HUES6 (cell line): ENCODE measurements around the gene ZSWIM5.

Experiments used
- H3K27ac ChIP-seq: 2 replicates; pipeline ENCODE4 v1.7.0; 2013; ENCODE audit warnings: low read depth, mild to moderate bottlenecking, low read length, inconsistent platforms
- H3K27me3 ChIP-seq: 2 replicates; pipeline ENCODE4 v1.6.1; 2013; ENCODE audit warnings: low read length; ENCODE audit not compliant: control insufficient read depth, insufficient read depth
- H3K36me3 ChIP-seq: 2 replicates; pipeline ENCODE4 v1.6.1; 2013; ENCODE audit warnings: low read length; ENCODE audit not compliant: control insufficient read depth, insufficient read depth
- H3K4me1 ChIP-seq: 2 replicates; pipeline ENCODE4 v1.6.1; 2013; ENCODE audit warnings: low read length; ENCODE audit not compliant: control insufficient read depth, insufficient read depth
- H3K4me3 ChIP-seq: 2 replicates; pipeline ENCODE4 v1.5.1; 2013; ENCODE audit warnings: low read depth, low read length
- H3K9ac ChIP-seq: one replicate; pipeline ENCODE4 v1.6.1; 2013; ENCODE audit warnings: mild to moderate bottlenecking, low read length
- H3K9me3 ChIP-seq: 2 replicates; pipeline ENCODE4 v1.6.1; 2013; ENCODE audit warnings: low read depth, low read length; ENCODE audit not compliant: control insufficient read depth, insufficient read depth

ZSWIM5 gene

DNA sequence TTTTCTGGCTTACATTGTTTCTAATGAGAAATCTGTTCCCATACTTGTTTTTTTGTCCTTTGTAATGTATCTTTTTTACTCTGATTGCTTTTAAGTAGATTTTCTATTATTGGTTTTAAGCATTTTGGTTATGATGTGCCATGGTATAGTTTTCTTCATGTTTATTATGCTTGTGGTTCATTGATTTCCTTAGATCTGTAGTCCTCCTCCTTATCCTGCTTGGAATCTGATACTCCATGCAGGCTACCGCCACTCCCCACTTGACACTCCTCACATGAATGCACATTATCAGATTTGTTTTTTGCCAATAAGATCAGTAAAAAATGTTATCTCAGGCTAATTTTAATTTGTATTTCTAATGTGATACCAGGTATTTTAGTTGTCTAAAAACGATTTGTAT lies 173.6 kb downstream of the ZSWIM5 start:
- Histone ChIP-seq H3K27ac (no peak overlapping the region), H3K4me3 (no peak overlapping the region), H3K27me3 (no peaks in the 10 kb centered on the region), H3K36me3 (no peaks in the 10 kb centered on the region), H3K9ac (no peak overlapping the region), H3K4me1 (no peaks in the 10 kb centered on the region), H3K9me3 (no peaks in the 10 kb centered on the region)

GRCh38 chr1:45026446-45026845 lies 180.0 kb downstream of the ZSWIM5 start:
- Histone ChIP-seq H3K9ac (no peak overlapping the region), H3K36me3 (no peaks in the 10 kb centered on the region), H3K27me3 (no peaks in the 10 kb centered on the region), H3K4me3 (no peak overlapping the region), H3K4me1 (no peaks in the 10 kb centered on the region), H3K27ac (no peak overlapping the region), H3K9me3 (peaks cover 3% of the 10 kb centered on the region; the same call in 1 of the 2 replicates)

- H3K27ac ChIP-seq, result no peak overlapping the region
- no peak overlapping the region for H3K9ac ChIP-seq
- H3K27me3 ChIP-seq, result no peaks in the 10 kb centered on the region
- H3K4me1 ChIP-seq, result no peaks in the 10 kb centered on the region
- no peak overlapping the region for H3K4me3 ChIP-seq
- H3K36me3 ChIP-seq, result no peaks in the 10 kb centered on the region
- peaks cover 3% of the 10 kb centered on the region; the same call in 1 of the 2 replicates for H3K9me3 ChIP-seq
These were observed 182.7 kb downstream of the ZSWIM5 start for GRCh38 chr1:45023663-45024062.

DNA sequence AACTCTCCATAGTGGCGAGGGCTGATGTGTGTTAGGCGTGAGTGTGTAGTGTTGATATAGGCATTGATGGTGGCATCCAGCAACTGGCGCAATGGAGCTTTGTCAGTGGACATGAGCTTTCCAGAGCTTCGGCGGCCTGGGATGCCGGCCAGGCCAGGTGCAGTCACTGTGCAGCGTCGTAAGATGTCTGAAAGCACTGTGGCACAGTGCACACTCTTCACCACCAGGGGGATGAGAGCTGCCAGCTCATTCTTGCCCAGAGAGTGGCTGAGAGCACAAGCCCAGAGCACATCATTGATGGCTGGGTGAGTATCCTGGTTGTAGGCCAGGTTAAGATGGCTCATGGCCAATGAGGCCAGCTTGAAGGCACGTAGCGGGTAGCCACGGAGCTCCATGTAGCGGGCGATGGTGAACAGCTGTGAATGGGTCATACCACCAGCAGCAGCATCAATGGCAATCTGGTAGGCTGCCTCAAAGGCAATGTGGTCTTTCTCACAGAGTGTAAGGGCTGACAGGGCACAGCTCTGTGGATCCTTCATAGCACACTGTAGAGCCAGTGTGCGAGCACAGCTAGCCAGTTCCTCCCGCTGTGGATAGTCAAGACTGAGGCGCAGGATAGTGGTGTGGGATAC lies 187.7 kb downstream of the ZSWIM5 start:
- H3K9ac ChIP-seq, result no peak overlapping the region
- peaks cover 2% of the 10 kb centered on the region; the same call in 1 of the 2 replicates for H3K9me3 ChIP-seq
- no peak overlapping the region for H3K4me3 ChIP-seq
- H3K36me3 ChIP-seq, result peaks cover 14% of the 10 kb centered on the region
- H3K27me3 ChIP-seq, result no peaks in the 10 kb centered on the region
- H3K4me1 ChIP-seq, result peaks cover 2% of the 10 kb centered on the region; the same call in 1 of the 2 replicates
- H3K27ac ChIP-seq, result no peak overlapping the region

DNA sequence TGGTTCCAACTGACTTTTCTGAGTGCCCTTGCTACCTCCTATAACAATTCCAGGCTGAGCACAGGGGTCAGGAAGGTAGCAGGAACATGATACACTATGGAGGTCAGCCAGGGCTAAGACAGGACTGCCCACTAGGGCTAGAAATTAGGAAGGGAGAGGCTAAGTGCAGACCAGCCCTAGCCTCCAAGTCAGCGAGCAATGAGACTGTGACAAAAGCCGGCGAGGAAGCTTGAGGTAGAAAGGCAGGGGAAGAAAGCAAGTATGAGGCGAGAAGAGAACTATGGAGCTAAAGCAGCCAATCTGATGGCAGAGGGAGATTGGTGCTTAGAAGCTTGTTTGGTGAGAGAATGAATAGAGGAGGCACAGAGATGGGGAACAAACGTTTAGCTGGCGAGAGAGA lies 189.6 kb downstream of the ZSWIM5 start:
- no peak overlapping the region for H3K27ac ChIP-seq
- no peak overlapping the region for H3K4me3 ChIP-seq
- H3K36me3 ChIP-seq, result peaks cover 20% of the 10 kb centered on the region
- H3K4me1 ChIP-seq, result peaks cover 13% of the 10 kb centered on the region
- H3K27me3 ChIP-seq, result no peaks in the 10 kb centered on the region
- no peak overlapping the region for H3K9ac ChIP-seq
- H3K9me3 ChIP-seq, result no peaks in the 10 kb centered on the region

DNA sequence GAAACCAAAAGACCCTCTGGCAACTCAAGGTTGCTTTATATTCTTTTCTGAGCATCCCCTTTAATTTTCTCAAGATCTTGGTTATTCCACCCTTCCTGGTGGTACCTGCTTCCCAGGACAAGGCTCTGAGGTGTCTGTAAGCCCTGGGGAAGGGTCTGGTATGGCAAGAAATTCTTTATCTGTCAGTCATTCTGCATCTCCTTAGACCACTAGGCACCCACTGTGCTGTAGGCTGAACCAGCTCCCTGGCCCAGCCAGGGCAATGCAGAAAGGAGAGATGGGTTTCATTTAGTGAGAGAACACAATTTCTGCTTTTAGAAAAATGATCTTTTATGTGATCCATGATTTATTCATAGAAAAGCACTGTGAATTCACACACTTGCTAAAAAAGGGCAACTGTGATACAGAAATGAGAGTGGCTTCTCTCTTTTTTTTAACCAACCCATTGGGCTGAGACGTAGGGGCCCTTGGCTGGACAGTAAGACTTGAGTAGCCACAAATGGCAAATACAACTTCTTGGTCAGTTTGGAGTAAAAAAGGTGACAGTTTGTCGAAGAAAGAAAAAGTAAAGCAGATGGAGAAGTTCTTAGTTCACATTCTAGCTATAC lies 190.2 kb downstream of the ZSWIM5 start:
- Histone ChIP-seq H3K27me3 (no peaks in the 10 kb centered on the region), H3K9me3 (no peaks in the 10 kb centered on the region), H3K4me3 (no peak overlapping the region), H3K27ac (no peak overlapping the region), H3K4me1 (peaks cover 19% of the 10 kb centered on the region), H3K9ac (no peak overlapping the region), H3K36me3 (peaks cover 20% of the 10 kb centered on the region)

DNA sequence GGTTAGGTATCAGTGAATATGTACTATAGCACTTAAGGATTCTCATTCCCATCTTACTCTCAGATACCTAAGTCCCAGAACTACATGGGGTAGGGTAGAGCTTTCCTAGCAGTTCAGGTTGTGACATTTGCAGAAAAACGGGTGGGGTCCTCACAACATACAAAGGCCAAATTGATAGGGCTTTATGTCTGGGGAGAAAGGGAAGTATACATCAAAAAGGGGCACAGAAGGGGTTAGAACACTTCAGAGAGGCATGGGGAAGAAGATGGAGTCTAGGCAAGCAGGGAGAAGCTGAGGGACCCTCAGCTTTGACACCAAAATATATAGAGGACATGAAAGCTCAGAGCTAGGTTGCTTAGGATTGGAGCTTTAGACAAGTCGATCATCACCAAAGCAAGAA lies 190.7 kb downstream of the ZSWIM5 start:
- peaks cover 20% of the 10 kb centered on the region for H3K36me3 ChIP-seq
- no peak overlapping the region for H3K4me3 ChIP-seq
- H3K27ac ChIP-seq, result no peak overlapping the region
- no peaks in the 10 kb centered on the region for H3K9me3 ChIP-seq
- no peak overlapping the region for H3K9ac ChIP-seq
- H3K27me3 ChIP-seq, result no peaks in the 10 kb centered on the region
- H3K4me1 ChIP-seq, result peaks cover 19% of the 10 kb centered on the region

GRCh38 chr1:45014321-45015028 lies 191.9 kb downstream of the ZSWIM5 start:
- Histone ChIP-seq H3K9ac (no peak overlapping the region), H3K4me3 (no peak overlapping the region)

DNA sequence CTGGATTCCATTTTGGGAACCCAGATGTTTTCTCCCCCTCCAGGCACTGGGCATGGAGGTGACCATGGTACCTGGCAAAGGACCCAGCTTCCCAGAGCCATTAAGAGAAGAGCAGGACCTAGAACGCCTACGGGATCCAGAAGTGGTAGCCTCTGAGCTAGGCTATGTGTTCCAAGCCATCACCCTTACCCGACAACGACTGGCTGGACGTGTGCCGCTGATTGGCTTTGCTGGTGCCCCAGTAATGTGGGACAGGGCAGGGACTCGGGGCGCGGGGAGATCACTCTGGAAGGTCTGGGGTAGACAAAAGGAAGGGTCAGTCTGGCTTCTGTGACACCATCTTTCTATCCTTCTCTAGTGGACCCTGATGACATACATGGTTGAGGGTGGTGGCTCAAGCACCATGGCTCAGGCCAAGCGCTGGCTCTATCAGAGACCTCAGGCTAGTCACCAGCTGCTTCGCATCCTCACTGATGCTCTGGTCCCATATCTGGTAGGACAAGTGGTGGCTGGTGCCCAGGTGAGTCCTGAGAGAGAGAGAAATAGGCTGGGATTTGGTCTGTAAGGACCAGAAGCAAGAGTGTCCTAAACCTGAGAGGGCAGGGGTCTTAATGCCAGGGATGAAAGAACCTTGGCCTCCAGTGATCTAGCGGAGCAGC lies 192.7 kb downstream of the ZSWIM5 start:
- peaks cover 30% of the 10 kb centered on the region for H3K36me3 ChIP-seq
- peaks cover 19% of the 10 kb centered on the region for H3K4me1 ChIP-seq
- no peaks in the 10 kb centered on the region for H3K27me3 ChIP-seq
- H3K4me3 ChIP-seq, result no peak overlapping the region
- no peak overlapping the region for H3K27ac ChIP-seq
- H3K9me3 ChIP-seq, result no peaks in the 10 kb centered on the region
- no peak overlapping the region for H3K9ac ChIP-seq

More at GRCh38 chr1:45014321-45015028, 191.9 kb downstream of the ZSWIM5 start:
- Histone ChIP-seq H3K36me3 (peaks cover 22% of the 10 kb centered on the region), H3K9me3 (no peaks in the 10 kb centered on the region), H3K27me3 (no peaks in the 10 kb centered on the region), H3K27ac (no peak overlapping the region), H3K4me1 (peaks cover 19% of the 10 kb centered on the region)

DNA sequence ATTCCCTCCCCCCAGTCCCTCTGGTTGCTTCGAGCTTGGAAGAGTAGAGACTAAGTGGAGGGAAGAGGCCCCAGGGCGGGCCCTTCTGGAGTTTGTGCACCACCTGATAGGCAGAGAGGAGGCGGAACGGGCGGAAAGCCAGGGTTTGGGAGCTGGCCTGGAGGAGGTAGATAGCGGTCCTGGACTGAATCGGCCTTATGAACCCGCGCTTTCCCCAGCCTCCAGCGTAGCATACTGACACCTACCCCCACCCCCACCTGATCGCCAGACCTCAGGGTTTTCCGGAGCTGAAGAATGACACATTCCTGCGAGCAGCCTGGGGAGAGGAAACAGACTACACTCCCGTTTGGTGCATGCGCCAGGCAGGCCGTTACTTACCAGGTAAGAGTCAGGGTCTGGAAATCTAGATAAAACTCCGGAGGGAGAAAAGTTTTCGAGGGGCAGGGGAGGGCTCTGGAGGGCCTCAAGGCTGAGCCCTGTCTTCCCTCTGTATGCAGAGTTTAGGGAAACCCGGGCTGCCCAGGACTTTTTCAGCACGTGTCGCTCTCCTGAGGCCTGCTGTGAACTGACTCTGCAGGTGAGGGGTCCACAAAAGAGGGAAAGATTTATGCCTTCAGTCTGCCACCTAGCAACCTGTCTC lies 193.6 kb downstream of the ZSWIM5 start:
- peak overlapping the region; percentile 69 for H3K9ac ChIP-seq
- peaks cover 39% of the 10 kb centered on the region for H3K36me3 ChIP-seq
- no peaks in the 10 kb centered on the region for H3K9me3 ChIP-seq
- peak overlapping the region; percentile 89 for H3K4me3 ChIP-seq
- peaks cover 19% of the 10 kb centered on the region for H3K4me1 ChIP-seq
- H3K27ac ChIP-seq, result peak overlapping the region; percentile 71
- H3K27me3 ChIP-seq, result no peaks in the 10 kb centered on the region
